Natural killer cell (primary cell): ENCODE measurements around the gene C3orf80. TPM values are rescaled to one million over a fixed set of nuclear protein-coding genes. Genes with fewer than 3 reads are reported as not detected.

Experiments
- ATAC-seq, 3 donors: fragments of 150-1000 bp in 2 of 3; fragments of 200-7000 bp in 1 of 3; cut with Tn5 transposase; 1 replicate in 1 of 3; 2 replicates in 2 of 3; pipeline ENCODE4 v1.10.0; 2021; ENCODE audit warnings: mild to moderate bottlenecking in 2 of 3, moderate library complexity in 2 of 3
- DNase-seq, 2 donors: peaks; one replicate each; pipeline versions ENCODE4 v3.0.0 to v3.0.0-alpha.2; 2013 to 2021; ENCODE audit warnings: mixed read lengths in 1 of 2
- H3K27ac ChIP-seq: one replicate; pipeline ENCODE4 v1.5.1; 2013; ENCODE audit warnings: mild to moderate bottlenecking, low read length
- H3K27me3 ChIP-seq: one replicate; pipeline ENCODE4 v1.6.1; 2013; ENCODE audit warnings: low read length; ENCODE audit not compliant: control insufficient read depth, insufficient read depth
- H3K36me3 ChIP-seq: one replicate; pipeline ENCODE4 v1.6.1; 2013; ENCODE audit warnings: low read length; ENCODE audit not compliant: control insufficient read depth, insufficient read depth
- H3K4me1 ChIP-seq: one replicate; pipeline ENCODE4 v1.6.1; 2013; ENCODE audit warnings: low read length; ENCODE audit not compliant: control insufficient read depth, insufficient read depth
- H3K4me3 ChIP-seq: one replicate; pipeline ENCODE4 v1.5.1; 2013; ENCODE audit warnings: low read length
- H3K9me3 ChIP-seq: one replicate; pipeline ENCODE4 v1.6.1; 2013; ENCODE audit warnings: low read length; ENCODE audit not compliant: control insufficient read depth, insufficient read depth
- H3K27ac Mint-ChIP-seq, 2 donors: one replicate each; pipeline ENCODE4 v1.8.0; 2022; ENCODE audit warnings: mild to moderate bottlenecking in 2 of 2, mixed read lengths in 2 of 2, moderate library complexity in 1 of 2
- H3K27me3 Mint-ChIP-seq, 2 donors: one replicate each; pipeline ENCODE4 v1.8.0; 2022; ENCODE audit warnings: low read depth in 2 of 2, mixed read lengths in 2 of 2
- H3K36me3 Mint-ChIP-seq: one replicate; pipeline ENCODE4 v1.8.0; 2022; ENCODE audit warnings: mixed read lengths
- H3K4me1 Mint-ChIP-seq, 2 donors: one replicate each; pipeline ENCODE4 v1.8.0; 2022; ENCODE audit warnings: mixed read lengths in 2 of 2
- H3K4me3 Mint-ChIP-seq: one replicate; pipeline ENCODE4 v1.8.0; 2022; ENCODE audit warnings: mild to moderate bottlenecking, moderate library complexity, mixed read lengths
- H3K9me3 Mint-ChIP-seq, 2 donors: one replicate each; pipeline ENCODE4 v1.8.0; 2022; ENCODE audit warnings: mixed read lengths in 2 of 2
- CTCF ChIP-seq: fragments of 200-600 bp; IDR thresholded peaks from one replicate; pipeline ENCODE4 v1.8.0; 2022; ENCODE audit warnings: antibody characterized with exemption
- WGBS: methylation state at CpG from one replicate; pipeline ENCODE4 v1.1.7; 2013; ENCODE audit warnings: missing lambda C conversion rate; ENCODE audit not compliant: insufficient coverage; 5-methylcytosine and 5-hydroxymethylcytosine counted together
- intact Hi-C: fragments of 100-400 bp; cut with micrococcal nuclease; formaldehyde crosslinking; loops from one replicate; pipeline ENCODE4 v1.14.2; 2022
- total RNA-seq, 4 donors: library from RNA; stranded (reverse); fragments of 120-200 nt in 1 of 4; gene quantifications; one replicate each; pipeline versions ENCODE4 v1.2.3 to v1.2.4, GENCODE V29; 2013 to 2022

Gene C3orf80
- total RNA-seq, 3 donors from 2014 or later (not counting 1 experiment from before 2014, with no cell fraction given) = not detected

- Mint-ChIP-seq H3K27ac (no peak overlapping the region), H3K9me3 (no peaks in the 10 kb centered on the region), H3K27me3 (no peaks in the 10 kb centered on the region), H3K36me3 (no peaks in the 10 kb centered on the region), H3K4me3 (no peak overlapping the region), H3K4me1 (peaks cover 0 to 7% of the 10 kb centered on the region in 2 donors)
- DNase-seq (no peak), ATAC-seq (no peak)
- Histone ChIP-seq H3K27me3 (no peaks in the 10 kb centered on the region), H3K36me3 (peaks cover 3% of the 10 kb centered on the region), H3K27ac (no peak overlapping the region), H3K9me3 (no peaks in the 10 kb centered on the region), H3K4me1 (no peaks in the 10 kb centered on the region), H3K4me3 (no peak overlapping the region)
- WGBS = 100% methylated on average over 1 of the region's 2 CpGs
- no peak for TF ChIP-seq CTCF
- intact Hi-C loops = no loop called here
Observed at GRCh38 chr3:160265088-160265487, 39.9 kb downstream of the C3orf80 start.

Other genes starting within 250 kb of the C3orf80 start
- gene IL12A, start 236.6 kb upstream of the C3orf80 start, total RNA-seq = 1 to 10 TPM; 1.2 to 3.3 (median 2.4) TPM
- gene IFT80, start 173.8 kb downstream of the C3orf80 start, total RNA-seq = 10 to 100 TPM; 22.6 to 22.9 (median 22.9) TPM
- gene SMC4, start 174.2 kb downstream of the C3orf80 start, total RNA-seq = 10 to 100 TPM; 83.4 to 99.3 (median 92.0) TPM
- gene TRIM59, start 224.4 kb downstream of the C3orf80 start, total RNA-seq = 10 to 100 TPM; 16.7 to 20.3 (median 17.9) TPM